AG10803 (cell line): ENCODE data around the gene GBX1.

Experiments used
- DNase-seq: peaks from one replicate; pipeline ENCODE4 v3.0.0; 2010; ENCODE audit warnings: low read depth
- H3K4me3 ChIP-seq: 2 replicates; pipeline ENCODE4 v1.5.1; 2011; ENCODE audit warnings: mild to moderate bottlenecking, low read length, control low read depth
- TF ChIP-seq, protein P1 (sequence below): conservative IDR thresholded peaks from 2 replicates; pipeline ENCODE4 v1.5.1; 2011; ENCODE audit warnings: mild to moderate bottlenecking, low read length, control low read depth, inconsistent platforms

Gene GBX1

DNA sequence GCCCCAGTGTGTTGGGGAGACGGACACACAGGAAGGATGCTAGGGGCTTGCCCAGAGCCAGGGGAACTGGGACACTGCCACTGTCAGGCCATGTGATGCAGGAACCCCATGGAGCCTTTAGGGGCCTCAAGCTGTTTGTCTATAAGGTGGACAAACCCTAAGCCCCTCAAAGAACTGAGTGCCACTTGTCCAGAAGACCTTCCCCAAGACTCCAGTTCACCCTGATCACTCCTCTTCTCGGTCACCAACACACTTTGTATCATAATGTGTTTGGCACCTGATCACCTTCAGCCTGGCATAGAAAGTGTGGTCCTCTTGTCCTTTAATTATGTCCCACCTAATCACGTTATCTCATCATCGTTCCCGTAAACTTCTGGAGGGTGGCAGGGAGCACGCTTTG is 42.1 kb upstream of the GBX1 start:
- H3K4me3 ChIP-seq: no peak overlapping the region
- TF ChIP-seq, protein P1, sequence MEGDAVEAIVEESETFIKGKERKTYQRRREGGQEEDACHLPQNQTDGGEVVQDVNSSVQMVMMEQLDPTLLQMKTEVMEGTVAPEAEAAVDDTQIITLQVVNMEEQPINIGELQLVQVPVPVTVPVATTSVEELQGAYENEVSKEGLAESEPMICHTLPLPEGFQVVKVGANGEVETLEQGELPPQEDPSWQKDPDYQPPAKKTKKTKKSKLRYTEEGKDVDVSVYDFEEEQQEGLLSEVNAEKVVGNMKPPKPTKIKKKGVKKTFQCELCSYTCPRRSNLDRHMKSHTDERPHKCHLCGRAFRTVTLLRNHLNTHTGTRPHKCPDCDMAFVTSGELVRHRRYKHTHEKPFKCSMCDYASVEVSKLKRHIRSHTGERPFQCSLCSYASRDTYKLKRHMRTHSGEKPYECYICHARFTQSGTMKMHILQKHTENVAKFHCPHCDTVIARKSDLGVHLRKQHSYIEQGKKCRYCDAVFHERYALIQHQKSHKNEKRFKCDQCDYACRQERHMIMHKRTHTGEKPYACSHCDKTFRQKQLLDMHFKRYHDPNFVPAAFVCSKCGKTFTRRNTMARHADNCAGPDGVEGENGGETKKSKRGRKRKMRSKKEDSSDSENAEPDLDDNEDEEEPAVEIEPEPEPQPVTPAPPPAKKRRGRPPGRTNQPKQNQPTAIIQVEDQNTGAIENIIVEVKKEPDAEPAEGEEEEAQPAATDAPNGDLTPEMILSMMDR: no peak
- DNase-seq: no peak

DNA sequence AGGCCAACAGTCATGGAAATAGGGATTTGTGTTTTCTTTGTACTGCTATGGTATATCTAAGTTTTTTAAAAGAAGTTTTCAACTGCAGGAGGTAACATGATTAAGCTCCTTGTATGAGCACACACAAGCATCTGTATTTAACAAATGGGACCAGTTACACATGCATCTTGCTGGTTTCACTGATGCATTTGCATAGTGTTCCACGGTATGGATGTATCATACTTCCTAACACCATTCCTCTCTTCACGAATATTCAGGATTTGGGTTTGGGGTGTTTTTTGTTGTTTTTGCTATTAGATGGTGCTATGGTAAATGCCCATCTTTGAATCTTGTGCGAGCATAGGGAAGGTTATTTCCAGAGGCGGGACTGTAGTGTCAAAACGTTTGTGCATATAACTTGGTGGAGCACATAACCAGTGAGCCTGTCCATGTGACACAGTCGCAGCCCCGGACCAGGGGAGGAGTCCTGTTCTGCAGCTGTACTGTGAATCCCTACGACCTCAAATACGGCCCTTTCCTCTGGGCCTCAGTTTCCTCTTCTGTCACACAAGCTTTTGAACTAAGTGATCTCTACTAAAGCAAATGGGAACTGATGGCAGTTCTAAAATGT is 40.9 kb upstream of the GBX1 start:
- TF ChIP-seq, protein P1: no peak
- DNase-seq: no peak
- no peak overlapping the region for H3K4me3 ChIP-seq

DNA sequence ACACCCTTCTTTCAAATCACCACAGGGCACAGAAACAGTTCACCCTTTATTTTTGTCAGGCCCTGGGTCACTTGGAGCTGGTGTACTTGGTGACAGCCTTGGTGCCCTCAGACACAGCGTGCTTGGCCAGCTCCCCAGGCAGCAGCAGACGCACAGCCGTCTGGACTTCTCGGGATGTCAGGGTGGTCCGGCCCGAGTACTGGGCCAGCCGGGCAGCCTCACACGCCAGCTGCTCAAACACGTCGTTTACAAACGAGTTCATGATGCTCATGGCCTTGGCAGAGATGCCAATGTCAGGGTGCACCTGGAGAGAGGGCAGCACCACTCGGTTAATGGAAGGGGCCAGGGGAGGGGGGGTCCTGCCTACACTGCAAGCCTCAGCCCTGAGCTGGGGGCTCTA is 40.3 kb upstream of the GBX1 start:
- H3K4me3 ChIP-seq: no peak overlapping the region
- no peak for DNase-seq
- TF ChIP-seq, protein P1: no peak

DNA sequence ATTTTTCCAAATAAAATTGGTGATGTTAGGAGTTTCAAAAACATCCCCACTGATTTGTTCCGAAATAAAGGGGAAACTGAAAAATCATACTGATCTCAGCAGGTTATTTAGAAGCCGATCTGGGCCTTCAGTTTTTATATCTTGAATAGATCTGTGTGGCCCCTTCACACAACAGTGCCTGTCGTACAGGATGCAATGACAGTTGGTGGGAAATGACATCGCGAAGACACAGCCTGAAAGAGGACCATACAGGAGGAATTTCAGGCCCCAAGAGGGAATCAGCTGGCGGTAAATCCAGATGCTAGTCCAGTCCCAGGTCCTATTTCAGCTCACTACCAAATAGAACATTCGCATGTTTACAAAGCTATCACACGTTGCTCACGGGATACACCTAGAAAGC is 39.8 kb upstream of the GBX1 start:
- TF ChIP-seq, protein P1: no peak
- no peak overlapping the region for H3K4me3 ChIP-seq
- DNase-seq: no peak

DNA sequence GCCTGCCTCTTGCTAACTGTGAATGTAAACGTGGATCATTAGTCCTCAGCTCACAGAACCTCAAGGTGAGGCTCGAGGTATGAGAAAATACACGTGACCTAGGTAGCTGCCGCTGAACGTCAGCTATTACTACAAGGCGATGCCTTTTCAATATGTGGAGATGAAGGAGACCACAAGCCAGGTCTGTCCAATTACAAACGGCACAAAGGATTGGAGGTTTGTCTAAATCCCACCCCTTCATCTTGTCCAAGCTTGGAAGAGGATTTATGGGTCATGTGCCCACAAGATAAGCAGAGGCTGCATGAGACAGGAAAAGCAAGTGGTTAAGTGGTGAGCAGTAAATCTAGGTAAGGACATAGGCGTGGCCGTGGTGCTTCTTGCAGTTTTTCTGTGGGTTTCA is 39.4 kb upstream of the GBX1 start:
- no peak overlapping the region for H3K4me3 ChIP-seq
- DNase-seq: no peak
- TF ChIP-seq, protein P1: no peak

DNA sequence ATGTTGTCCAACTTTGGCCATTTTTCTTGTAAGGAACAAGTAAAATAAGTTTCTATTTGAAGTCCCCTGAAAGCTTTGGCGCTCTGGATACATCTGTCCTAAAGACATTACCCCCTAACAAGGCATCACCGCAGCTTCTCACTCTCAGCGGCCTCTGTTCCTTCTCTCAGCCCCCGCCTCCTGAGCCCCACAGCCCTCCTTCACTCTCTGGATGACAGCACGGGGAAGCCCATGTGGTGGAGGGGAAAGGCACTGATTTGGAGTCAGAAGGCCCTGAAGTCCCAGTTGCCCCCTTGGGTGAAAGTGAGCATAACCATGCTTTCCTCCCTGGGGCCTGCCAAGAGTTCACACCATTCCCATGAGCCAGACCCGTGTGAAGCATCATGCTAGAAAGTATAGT is 38.2 kb upstream of the GBX1 start:
- H3K4me3 ChIP-seq: no peak overlapping the region
- DNase-seq: no peak
- TF ChIP-seq, protein P1: no peak

DNA sequence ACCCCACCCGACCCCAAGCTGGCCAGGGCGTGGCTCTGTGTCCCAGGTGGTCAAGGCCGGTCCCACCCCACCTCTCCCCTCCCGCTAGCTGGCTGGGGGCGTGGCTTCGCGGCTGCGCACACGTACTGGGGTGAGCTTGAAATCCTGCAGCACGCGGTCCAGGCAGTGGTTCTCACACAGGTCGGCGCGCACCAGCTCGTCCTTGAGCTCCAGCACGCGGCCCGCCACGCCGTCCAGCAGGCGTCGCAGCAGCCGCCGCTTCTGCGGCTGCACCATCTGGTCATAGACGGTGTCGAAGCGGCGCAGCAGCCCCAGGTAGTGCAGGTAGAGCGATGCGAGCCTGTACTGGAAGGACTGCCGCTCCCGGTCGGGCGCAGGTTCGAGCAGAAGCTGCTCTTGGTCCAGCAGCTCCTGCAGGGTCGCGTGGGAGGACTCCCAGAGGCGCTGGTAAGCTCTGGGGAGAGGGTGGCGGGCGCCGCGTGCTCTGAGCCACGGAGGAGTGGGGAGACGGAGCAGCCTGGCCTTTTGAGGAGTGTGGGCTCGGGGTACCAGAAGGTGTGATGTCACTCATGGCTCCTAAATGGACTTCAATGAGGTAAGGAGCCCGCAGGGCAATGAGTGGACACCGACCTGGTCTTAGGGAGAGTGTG is 37.0 kb upstream of the GBX1 start:
- no peak for DNase-seq
- no peak overlapping the region for H3K4me3 ChIP-seq
- TF ChIP-seq, protein P1: no peak
